HepG2 (cell line): ENCODE results near the gene SUB1. TPM values are rescaled to one million over a fixed set of nuclear protein-coding genes. Genes with fewer than 3 reads are reported as not detected.

Experiments used
- ATAC-seq: fragments of 200-7000 bp; cut with Tn5 transposase; 3 replicates; pipeline ENCODE4 v1.9.1; 2020; ENCODE audit warnings: mild to moderate bottlenecking, moderate library complexity
- BruUV-seq: library from RNA; stranded (reverse); fragments of 400-500 nt; replicated peaks from 2 replicates; lab custom pipeline; 2021; lab: Mats Ljungman, UMichigan
- CTCF ChIA-PET: fragments of 300-600 bp; formaldehyde crosslinking; extraction: SDS; loops from one replicate; lab custom pipeline; 2021; ENCODE audit warnings: low total read pairs, inconsistent platforms, low intra/inter-chr PET ratio; lab: Yijun Ruan, JAX
- POLR2A ChIA-PET: fragments of 350-600 bp; sonication (Branson Sonifier 250); formaldehyde crosslinking; loops from one replicate; lab custom pipeline; 2020; ENCODE audit warnings: antibody characterized with exemption, inconsistent platforms; lab: Yijun Ruan, JAX
- DNase-seq: peaks from one replicate; pipeline ENCODE4 v3.0.0-alpha.2; 2015; ENCODE audit warnings: low spot score
- FAIRE-seq: peaks from 3 replicates; lab custom pipeline; 2011; peaks lifted over from hg19 to GRCh38; lab: Jason Lieb, UNC
- H2AFZ ChIP-seq: one replicate; pipeline ENCODE4 v1.6.1; 2011; ENCODE audit warnings: low read length, inconsistent platforms
- H3K27ac ChIP-seq: fragments of 300-600 bp; 3 replicates; pipeline ENCODE4 v1.8.0; 2011; ENCODE audit warnings: mixed run types, mild to moderate bottlenecking, mixed read lengths, low read length, inconsistent platforms; ENCODE audit not compliant: insufficient read depth; ENCODE audit errors: extremely low read length
- H3K27me3 ChIP-seq, 2 experiments: fragments of 200-600 bp in 1 of 2; 2 replicates in 1 of 2; 3 replicates in 1 of 2; pipeline versions ENCODE4 v1.6.0 to v1.8.0; 2011; ENCODE audit warnings: low read length in 2 of 2, mild to moderate bottlenecking in 2 of 2, moderate library complexity in 2 of 2, inconsistent platforms in 1 of 2; ENCODE audit not compliant: insufficient read depth in 2 of 2, control insufficient read depth in 1 of 2
- H3K36me3 ChIP-seq, 2 experiments: fragments of 200-600 bp in 1 of 2; replicated peaks in 1 of 2; 2 replicates in 1 of 2; 3 replicates in 1 of 2; pipeline versions ENCODE4 v1.5.1 to v1.8.0; 2011; ENCODE audit warnings: low read length in 2 of 2, inconsistent platforms in 1 of 2; ENCODE audit not compliant: insufficient read depth in 2 of 2, control insufficient read depth in 1 of 2
- H3K4me1 ChIP-seq: 2 replicates; pipeline ENCODE4 v1.5.1; 2012; ENCODE audit warnings: low read length, inconsistent platforms; ENCODE audit not compliant: insufficient read depth
- H3K4me2 ChIP-seq: 2 replicates; pipeline ENCODE4 v1.6.0; 2011; ENCODE audit warnings: low read depth, low read length, inconsistent platforms
- H3K4me3 ChIP-seq, 3 experiments: fragments of 200-600 bp in 1 of 3; sonication (generic), shearing (Covaris generic) in 1 of 3; replicated peaks in 1 of 3; 2 replicates each; pipeline ENCODE4 v1.5.1; 2011 to 2016; ENCODE audit warnings: low read length in 3 of 3, inconsistent platforms in 2 of 3, low read depth in 2 of 3, mild to moderate bottlenecking in 2 of 3, control low read depth in 1 of 3, mixed read lengths in 1 of 3; ENCODE audit not compliant: insufficient read depth in 1 of 3
- H3K79me2 ChIP-seq: one replicate; pipeline ENCODE4 v1.6.1; 2011; ENCODE audit warnings: low read length, inconsistent platforms; ENCODE audit not compliant: insufficient read depth
- H3K9ac ChIP-seq: 2 replicates; pipeline ENCODE4 v1.6.0; 2011; ENCODE audit warnings: mild to moderate bottlenecking, low read depth, low read length, inconsistent platforms; ENCODE audit not compliant: insufficient read depth
- H3K9me3 ChIP-seq: 2 replicates; pipeline ENCODE4 v1.5.1; 2012; ENCODE audit warnings: mild to moderate bottlenecking, low read length
- H4K20me1 ChIP-seq: 2 replicates; pipeline ENCODE4 v1.6.0; 2011; ENCODE audit warnings: inconsistent platforms, mild to moderate bottlenecking, low read length, moderate library complexity; ENCODE audit not compliant: insufficient read depth
- BRD4 ChIP-seq: sonication (generic); formaldehyde crosslinking; IDR thresholded peaks from 2 replicates; pipeline ENCODE4 v1.4.0; 2020; ENCODE audit warnings: missing genetic modification reagents
- CBX5 ChIP-seq: sonication (generic); formaldehyde crosslinking; IDR thresholded peaks from 2 replicates; pipeline ENCODE4 v1.4.0; 2020; ENCODE audit warnings: missing genetic modification reagents, borderline replicate concordance
- EZH2 ChIP-seq: conservative IDR thresholded peaks from 2 replicates; pipeline ENCODE4 v1.6.1; 2012; ENCODE audit warnings: mild to moderate bottlenecking, low read depth, low read length, moderate library complexity
- HOXA9 ChIP-seq: sonication (generic); formaldehyde crosslinking; IDR thresholded peaks from 2 replicates; pipeline ENCODE4 v1.8.1; 2022; ENCODE audit warnings: missing genetic modification reagents, mild to moderate bottlenecking, moderate library complexity, borderline replicate concordance
- MAX ChIP-seq: IDR thresholded peaks from 2 replicates; pipeline ENCODE4 v1.6.1; 2012; ENCODE audit warnings: inconsistent platforms
- SNAPC4 ChIP-seq: sonication (generic); formaldehyde crosslinking; IDR thresholded peaks from 2 replicates; pipeline ENCODE4 v1.4.0; 2020; ENCODE audit warnings: mild to moderate bottlenecking, missing genetic modification reagents
- SYNCRIP ChIP-seq: fragments of 200-400 bp; formaldehyde crosslinking; IDR thresholded peaks from 2 replicates; pipeline ENCODE4 v1.6.1; 2018; ENCODE audit warnings: mild to moderate bottlenecking, low read depth, low read length; ENCODE audit not compliant: insufficient read depth
- ZBTB7A ChIP-seq: sonication (generic); formaldehyde crosslinking; IDR thresholded peaks from 2 replicates; pipeline ENCODE4 v1.8.0; 2022; ENCODE audit warnings: mild to moderate bottlenecking, missing genetic modification reagents
- ZMAT3 ChIP-seq: sonication (generic); formaldehyde crosslinking; conservative IDR thresholded peaks from 2 replicates; pipeline ENCODE4 v1.7.0; 2021; ENCODE audit warnings: missing genetic modification reagents
- ZNF136 ChIP-seq: sonication (generic); formaldehyde crosslinking; IDR thresholded peaks from 2 replicates; pipeline ENCODE4 v1.8.1; 2022; ENCODE audit warnings: low read depth, mild to moderate bottlenecking, moderate library complexity, missing genetic modification reagents
- ZNF546 ChIP-seq: sonication (generic); formaldehyde crosslinking; conservative IDR thresholded peaks from 2 replicates; pipeline ENCODE4 v1.8.1; 2023; ENCODE audit warnings: mild to moderate bottlenecking, missing genetic modification reagents
- ZNF7 ChIP-seq: IDR thresholded peaks from 2 replicates; pipeline ENCODE4 v1.6.1; 2016; ENCODE audit warnings: missing biosample characterization, missing genetic modification reagents
- ZNF749 ChIP-seq: sonication (generic); formaldehyde crosslinking; IDR thresholded peaks from 2 replicates; pipeline ENCODE4 v1.8.0; 2022; ENCODE audit warnings: mild to moderate bottlenecking, missing genetic modification reagents, moderate library complexity, borderline replicate concordance
- ZNF768 ChIP-seq: sonication (generic); formaldehyde crosslinking; IDR thresholded peaks from 2 replicates; pipeline ENCODE4 v1.4.0; 2020; ENCODE audit warnings: missing genetic modification reagents
- ZNF839 ChIP-seq: sonication (generic); formaldehyde crosslinking; IDR thresholded peaks from 2 replicates; pipeline ENCODE4 v1.4.0; 2020; ENCODE audit warnings: missing genetic modification reagents, mild to moderate bottlenecking, borderline replicate concordance
- WGBS: methylation state at CpG from one replicate; pipeline ENCODE4 v1.1.6; 2017; ENCODE audit warnings: low lambda C conversion rate; 5-methylcytosine and 5-hydroxymethylcytosine counted together
- in situ Hi-C: cut with HindIII; loops from 2 replicates; pipeline ENCODE4 v1.10.0; 2017; ENCODE audit warnings: low pct_unique_long_range_greater_than_20kb; ENCODE audit not compliant: extremely low pct_ligation_motif_present
- intact Hi-C: fragments of 100-400 bp; cut with micrococcal nuclease; formaldehyde crosslinking; loops from one replicate; pipeline ENCODE4 v1.10.0; 2022; ENCODE audit not compliant: unreplicated experiment
- polyA plus RNA-seq, 8 experiments: library from polyadenylated mRNA; depleted of rRNA in 3 of 8; stranded (reverse) in 7 of 8; unstranded in 1 of 8; fragments of >200 nt; fragmentation: Illumina TruSeq in 4 of 8; extraction: Trizol in 4 of 8; gene quantifications; 2 replicates each; pipeline versions ENCODE4 v1.2.1 to v1.2.3, GENCODE V29; 2011 to 2016; ENCODE audit warnings: low read depth in 4 of 8, missing spikeins in 1 of 8, mixed read lengths in 1 of 8; ENCODE audit not compliant: insufficient read depth in 1 of 8
- total RNA-seq, 5 experiments: library from RNA; depleted of rRNA; stranded (reverse); fragments of >200 nt; fragmentation: Illumina TruSeq; extraction: Trizol; gene quantifications; 2 replicates each; pipeline ENCODE4 v1.2.3, GENCODE V29; 2016; ENCODE audit warnings: low read depth in 1 of 5

SUB1 gene
- total and polyA plus RNA-seq, 2 of the 13 experiments (the other 11 are each of a cell fraction or from before 2014, with no cell fraction given) = 182 to 693 TPM

GRCh38 chr5:32578363-32578762, 7.0 kb upstream of the SUB1 start:
- no peak overlapping the region for H3K9ac ChIP-seq
- no peaks in the 10 kb centered on the region for H3K27me3 ChIP-seq
- peak overlapping the region; percentile 19 for H3K27ac ChIP-seq
- H3K4me3 ChIP-seq = no peak overlapping the region
- ChIA-PET CTCF (no interaction called here), POLR2A (interaction anchor here (1.5 to 1.9 kb wide), 2 partner anchors 12 to 47 kb away, joined by 3 to 5 read pairs; no protein-coding TSS in a partner anchor)
- no peaks in the 10 kb centered on the region for H3K79me2 ChIP-seq
- TF ChIP-seq BRD4 (CRISPR knock-in tag) = no peak
- no peak for TF ChIP-seq CBX5
- no peak for TF ChIP-seq ZNF546 (CRISPR knock-in tag)
- no peak for TF ChIP-seq ZMAT3 (CRISPR knock-in tag)
- TF ChIP-seq EZH2 = no peak
- no peak for TF ChIP-seq MAX
- TF ChIP-seq SNAPC4 (CRISPR knock-in tag) = no peak
- no peak for TF ChIP-seq ZNF136
- TF ChIP-seq HOXA9 (CRISPR knock-in tag) = no peak
- no peak for TF ChIP-seq ZBTB7A (CRISPR knock-in tag)
- TF ChIP-seq ZNF768 (CRISPR knock-in tag) = no peak
- no peak for TF ChIP-seq ZNF749 (CRISPR knock-in tag)
- no peak for TF ChIP-seq ZNF7
- TF ChIP-seq ZNF839 (CRISPR knock-in tag) = no peak
- TF ChIP-seq SYNCRIP = no peak
- 98% methylated on average over 3 of the region's 3 CpGs for WGBS
- H4K20me1 ChIP-seq = no peaks in the 10 kb centered on the region
- BruUV-seq = no TSS peak
- H3K36me3 ChIP-seq = no peaks in the 10 kb centered on the region
- H3K9me3 ChIP-seq = no peaks in the 10 kb centered on the region
- FAIRE-seq (no peak), DNase-seq (no peak), ATAC-seq (no peak)
- H3K4me2 ChIP-seq = no peak overlapping the region; the same call in 1 of the 2 replicates
- peaks cover 98% of the 10 kb centered on the region for H3K4me1 ChIP-seq
- in situ Hi-C loops (no loop called here), intact Hi-C loops (no loop called here)
- H2AFZ ChIP-seq = no peak overlapping the region
